Stimulated activated CD4-positive, alpha-beta T cell treated with anti-CD3 and anti-CD28 coated beads, Interleukin-15, amount 100 ng/mL, for 1 hour (primary cell): ENCODE data around the gene UBE2Q1.

Experiments used
- DNase-seq, 2 donors: peaks; one replicate each; pipeline ENCODE4 v3.0.0-alpha.2; 2020; ENCODE audit warnings: low read depth in 1 of 2, low spot score in 1 of 2

The UBE2Q1 gene

GRCh38 chr1:154557939-154558719, at the start of gene UBE2Q1:
Gene UBE2Q1, minus strand, starts transcription at chr1:154558662. Its CDS starts 109 bp downstream, at chr1:154558553.
- no peak for DNase-seq

- peak; percentile 77 to 78 for DNase-seq
Measured at GRCh38 chr1:154607609-154608396, 49.3 kb upstream of the UBE2Q1 start, which contains the start of gene ADAR. Gene ADAR, minus strand, starts transcription at chr1:154608186. Its CDS starts 180 bp downstream, at chr1:154608006.

- no peak for DNase-seq
Measured at GRCh38 chr1:154607106-154607608, 48.7 kb upstream of the UBE2Q1 start.

- DNase-seq, result no peak
Measured at GRCh38 chr1:154605534-154605933, 47.1 kb upstream of the UBE2Q1 start.

GRCh38 chr1:154603317-154603716, 44.9 kb upstream of the UBE2Q1 start:
- DNase-seq, result no peak

GRCh38 chr1:154599658-154600057, 41.2 kb upstream of the UBE2Q1 start:
- no peak for DNase-seq

GRCh38 chr1:154598871-154599635, 40.6 kb upstream of the UBE2Q1 start:
- no peak for DNase-seq

- no peak for DNase-seq
Measured at GRCh38 chr1:154595621-154596020, 37.2 kb upstream of the UBE2Q1 start.

- DNase-seq, result no peak
Measured at GRCh38 chr1:154594811-154595210, 36.3 kb upstream of the UBE2Q1 start.

GRCh38 chr1:154593390-154593789, 34.9 kb upstream of the UBE2Q1 start:
- DNase-seq, result no peak

- DNase-seq, result no peak
Measured at GRCh38 chr1:154591206-154591605, 32.7 kb upstream of the UBE2Q1 start.

- no peak for DNase-seq
Measured at GRCh38 chr1:154590756-154591155, 32.3 kb upstream of the UBE2Q1 start.

- no peak for DNase-seq
Measured at GRCh38 chr1:154589780-154590179, 31.3 kb upstream of the UBE2Q1 start.

GRCh38 chr1:154586641-154587040, 28.2 kb upstream of the UBE2Q1 start:
- DNase-seq, result no peak

GRCh38 chr1:154586231-154586630, 27.8 kb upstream of the UBE2Q1 start:
- DNase-seq, result no peak

GRCh38 chr1:154584267-154584994, 26.0 kb upstream of the UBE2Q1 start:
- no peak for DNase-seq

GRCh38 chr1:154583773-154584172, 25.3 kb upstream of the UBE2Q1 start:
- DNase-seq, result no peak

GRCh38 chr1:154582885-154583284, 24.4 kb upstream of the UBE2Q1 start:
- DNase-seq, result no peak

GRCh38 chr1:154581766-154582165, 23.3 kb upstream of the UBE2Q1 start:
- no peak for DNase-seq

- no peak for DNase-seq
Measured at GRCh38 chr1:154579374-154579773, 20.9 kb upstream of the UBE2Q1 start.

- no peak for DNase-seq
Measured at GRCh38 chr1:154578058-154578418, 19.6 kb upstream of the UBE2Q1 start.
